Left ventricle myocardium inferior (tissue), 1 donor: ENCODE data around the gene FOXD1. TPM values are rescaled to one million over a fixed set of nuclear protein-coding genes. Genes with fewer than 3 reads are reported as not detected.

Experiments
- DNase-seq: peaks from one replicate; pipeline ENCODE4 v3.0.0-alpha.2; 2020
- H3K27ac ChIP-seq: fragments of 200-600 bp; replicated peaks from 2 replicates; pipeline ENCODE4 v1.8.0; 2021
- H3K27me3 ChIP-seq: fragments of 200-600 bp; 2 replicates; pipeline ENCODE4 v1.8.0; 2021; ENCODE audit warnings: low read depth
- H3K36me3 ChIP-seq: fragments of 200-600 bp; 2 replicates; pipeline ENCODE4 v1.8.0; 2021
- H3K4me1 ChIP-seq: fragments of 200-600 bp; 2 replicates; pipeline ENCODE4 v1.8.0; 2021
- H3K4me3 ChIP-seq: fragments of 200-600 bp; 2 replicates; pipeline ENCODE4 v1.8.0; 2021; ENCODE audit warnings: mild to moderate bottlenecking, moderate library complexity
- H3K9me3 ChIP-seq: fragments of 200-600 bp; replicated peaks from 2 replicates; pipeline ENCODE4 v1.8.0; 2021
- intact Hi-C: fragments of 100-400 bp; cut with micrococcal nuclease; formaldehyde crosslinking; loops from one replicate; pipeline ENCODE4 v1.11.0; 2022
- total RNA-seq: library from RNA; stranded (reverse); fragmentation: NEBNext Ultra II Directional; extraction: Animal tissue kit (Norgen Biotek cat#: 25700); gene quantifications from one replicate; pipeline ENCODE4 v1.2.1, GENCODE V29; 2021
- TF ChIP-seq, protein P1 (sequence below): fragments of 200-600 bp; IDR thresholded peaks from 2 replicates; pipeline ENCODE4 v1.8.0; 2021; ENCODE audit warnings: antibody characterized with exemption, mild to moderate bottlenecking, borderline replicate concordance
- donor health status: DM: no; HTN: yes; CAD: no; lungs with severe emphysema.

Gene FOXD1
- total RNA-seq, 1 donor from 2014 or later = 0.19 TPM

DNA sequence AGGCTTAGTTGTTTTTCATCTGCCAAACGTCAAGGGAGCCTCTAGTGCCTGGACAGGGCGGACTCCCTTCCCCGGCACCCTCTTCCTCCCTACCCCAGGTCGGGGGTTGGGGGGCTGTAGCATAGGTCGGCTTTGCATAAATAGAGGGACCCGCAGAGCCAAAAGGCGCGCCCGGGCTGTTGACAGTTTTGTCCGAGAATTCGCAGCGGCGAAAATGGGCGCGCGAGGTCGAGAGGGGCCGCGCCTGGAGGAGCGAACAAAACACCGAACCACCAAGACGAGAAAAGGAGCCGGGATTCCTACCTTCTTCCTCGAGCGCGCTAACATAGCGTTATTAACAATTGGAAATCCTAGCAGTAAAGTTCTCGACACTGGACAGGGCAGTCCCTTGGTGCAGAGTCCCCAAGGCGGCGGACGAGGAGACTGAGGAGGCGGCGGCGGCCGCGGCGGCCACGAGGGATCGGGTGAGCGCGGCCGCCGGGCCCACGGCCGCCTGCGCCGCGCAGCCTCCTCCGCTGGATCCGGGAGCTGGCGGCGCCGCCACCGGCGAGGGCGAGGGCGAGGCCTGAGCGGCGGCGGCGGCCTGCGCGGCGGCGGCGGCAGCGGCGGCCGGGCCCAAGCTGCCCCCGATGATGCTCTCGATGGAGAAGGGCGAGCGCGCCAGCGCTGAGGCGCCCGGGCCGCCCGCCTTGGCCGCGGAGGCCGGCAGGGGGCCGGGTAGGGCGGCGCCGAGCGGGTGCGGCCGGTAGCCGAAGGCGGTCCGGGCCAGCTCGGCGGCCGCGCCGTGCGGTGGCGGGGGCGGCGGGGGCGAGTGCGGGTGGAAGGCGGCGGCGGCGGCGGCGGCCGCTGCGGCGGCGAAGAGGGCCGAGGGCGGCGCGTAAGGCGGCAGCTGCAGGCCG, 1.7 kb downstream of the FOXD1 start:
- no peaks in the 10 kb centered on the region for H3K36me3 ChIP-seq
- intact Hi-C loops = no loop called here
- no peak for DNase-seq
- no peak overlapping the region for H3K27ac ChIP-seq
- H3K27me3 ChIP-seq = peaks cover 95% of the 10 kb centered on the region
- TF ChIP-seq, protein P1, sequence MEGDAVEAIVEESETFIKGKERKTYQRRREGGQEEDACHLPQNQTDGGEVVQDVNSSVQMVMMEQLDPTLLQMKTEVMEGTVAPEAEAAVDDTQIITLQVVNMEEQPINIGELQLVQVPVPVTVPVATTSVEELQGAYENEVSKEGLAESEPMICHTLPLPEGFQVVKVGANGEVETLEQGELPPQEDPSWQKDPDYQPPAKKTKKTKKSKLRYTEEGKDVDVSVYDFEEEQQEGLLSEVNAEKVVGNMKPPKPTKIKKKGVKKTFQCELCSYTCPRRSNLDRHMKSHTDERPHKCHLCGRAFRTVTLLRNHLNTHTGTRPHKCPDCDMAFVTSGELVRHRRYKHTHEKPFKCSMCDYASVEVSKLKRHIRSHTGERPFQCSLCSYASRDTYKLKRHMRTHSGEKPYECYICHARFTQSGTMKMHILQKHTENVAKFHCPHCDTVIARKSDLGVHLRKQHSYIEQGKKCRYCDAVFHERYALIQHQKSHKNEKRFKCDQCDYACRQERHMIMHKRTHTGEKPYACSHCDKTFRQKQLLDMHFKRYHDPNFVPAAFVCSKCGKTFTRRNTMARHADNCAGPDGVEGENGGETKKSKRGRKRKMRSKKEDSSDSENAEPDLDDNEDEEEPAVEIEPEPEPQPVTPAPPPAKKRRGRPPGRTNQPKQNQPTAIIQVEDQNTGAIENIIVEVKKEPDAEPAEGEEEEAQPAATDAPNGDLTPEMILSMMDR = no peak
- H3K9me3 ChIP-seq = no peaks in the 10 kb centered on the region
- peaks cover 23% of the 10 kb centered on the region for H3K4me1 ChIP-seq
- H3K4me3 ChIP-seq = peak overlapping the region; percentile 62

DNA sequence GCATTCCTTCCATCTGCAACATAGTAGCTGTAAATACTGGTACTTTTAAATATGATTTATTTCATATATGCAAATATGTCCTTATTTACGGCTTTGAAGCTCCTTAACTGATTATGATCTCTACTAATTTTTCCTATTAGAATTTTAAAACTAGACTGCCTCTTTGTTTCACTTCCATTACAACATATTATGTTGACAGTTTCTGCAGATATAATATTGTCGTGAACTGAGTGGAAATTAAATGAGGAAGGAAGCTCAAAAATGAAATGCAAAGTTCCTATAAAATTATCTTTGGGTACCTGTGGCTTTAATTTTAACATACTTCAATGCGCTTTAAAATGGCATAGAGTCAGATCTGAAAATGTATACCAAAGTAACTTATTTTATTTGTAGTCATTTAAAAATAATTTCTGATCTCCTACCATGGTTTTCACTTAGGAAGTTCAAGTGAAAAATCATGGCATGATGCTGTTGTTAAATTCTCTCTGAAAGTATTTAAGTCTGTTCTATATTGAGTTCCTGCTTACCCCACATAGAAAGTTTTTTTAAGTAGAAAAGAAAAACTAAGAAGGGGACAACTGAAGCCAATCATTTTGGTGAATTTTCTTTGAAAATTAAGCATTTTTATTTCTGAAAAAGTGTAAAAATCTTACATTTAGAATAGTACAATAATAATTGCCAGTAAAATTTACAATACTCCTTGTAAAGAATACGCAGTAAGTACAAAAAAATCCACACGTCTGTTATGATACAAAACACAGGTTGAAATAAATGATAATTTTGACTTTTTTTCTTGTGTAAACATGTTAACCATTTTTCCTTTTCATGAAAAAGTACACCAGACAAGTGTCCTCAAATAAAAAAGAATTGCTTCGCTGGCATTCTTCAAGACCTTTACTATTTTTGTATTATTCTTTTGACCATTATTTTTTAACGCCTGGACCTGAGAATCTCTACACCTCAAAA, 2.6 kb downstream of the FOXD1 start:
- intact Hi-C loops = no loop called here
- peaks cover 95% of the 10 kb centered on the region for H3K27me3 ChIP-seq
- no peak for DNase-seq
- H3K9me3 ChIP-seq = no peaks in the 10 kb centered on the region
- H3K4me1 ChIP-seq = peaks cover 15% of the 10 kb centered on the region
- H3K36me3 ChIP-seq = no peaks in the 10 kb centered on the region
- TF ChIP-seq, protein P1 = no peak
- no peak overlapping the region for H3K4me3 ChIP-seq
- no peak overlapping the region for H3K27ac ChIP-seq

DNA sequence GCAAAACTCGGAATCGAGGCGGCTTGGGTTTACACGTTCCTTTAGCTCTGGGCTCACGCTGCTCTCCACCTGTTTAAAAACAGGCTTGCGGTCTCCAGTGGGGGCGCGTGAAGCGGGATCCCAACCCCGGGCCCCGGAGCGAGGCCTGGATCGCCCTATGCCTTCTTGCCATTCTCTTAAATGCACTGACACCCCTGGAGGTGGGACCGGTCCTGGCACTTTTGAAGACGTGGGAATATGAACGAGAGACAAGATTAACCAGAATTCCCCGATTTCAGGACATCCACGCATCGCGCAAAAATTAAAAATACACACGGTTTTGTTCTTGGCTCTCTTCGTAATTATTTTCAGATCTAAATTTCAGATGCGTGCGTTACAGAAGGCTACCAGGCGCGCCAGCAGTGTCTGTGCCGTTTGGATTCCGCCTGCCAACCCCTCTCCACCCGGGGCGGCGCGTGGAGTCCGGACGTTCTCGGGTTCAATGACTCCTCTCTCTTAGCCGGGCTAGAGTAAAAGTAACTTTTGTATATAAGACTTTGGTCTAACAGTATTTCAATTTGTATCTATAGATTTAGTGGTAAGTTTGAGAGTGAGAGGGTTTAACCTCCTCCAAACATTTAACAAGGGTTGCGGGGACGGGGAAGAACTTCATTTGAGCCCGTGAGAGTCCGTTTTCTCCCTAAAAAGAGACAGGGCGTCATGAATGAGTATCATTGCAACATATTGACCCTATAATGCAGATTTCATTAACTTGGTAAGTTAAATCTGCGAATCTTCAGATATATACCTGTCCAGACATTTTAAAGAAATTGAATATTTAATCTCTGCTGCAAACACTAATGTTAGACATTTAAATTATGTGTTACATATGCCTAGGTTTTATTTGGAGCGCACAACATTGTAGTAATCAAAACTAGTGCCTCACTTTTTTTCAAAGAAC, 3.8 kb downstream of the FOXD1 start:
- intact Hi-C loops = no loop called here
- peaks cover 13% of the 10 kb centered on the region for H3K4me1 ChIP-seq
- H3K9me3 ChIP-seq = no peaks in the 10 kb centered on the region
- no peak overlapping the region for H3K4me3 ChIP-seq
- peaks cover 94% of the 10 kb centered on the region for H3K27me3 ChIP-seq
- H3K36me3 ChIP-seq = no peaks in the 10 kb centered on the region
- no peak overlapping the region for H3K27ac ChIP-seq
- DNase-seq = no peak
- TF ChIP-seq, protein P1 = no peak

DNA sequence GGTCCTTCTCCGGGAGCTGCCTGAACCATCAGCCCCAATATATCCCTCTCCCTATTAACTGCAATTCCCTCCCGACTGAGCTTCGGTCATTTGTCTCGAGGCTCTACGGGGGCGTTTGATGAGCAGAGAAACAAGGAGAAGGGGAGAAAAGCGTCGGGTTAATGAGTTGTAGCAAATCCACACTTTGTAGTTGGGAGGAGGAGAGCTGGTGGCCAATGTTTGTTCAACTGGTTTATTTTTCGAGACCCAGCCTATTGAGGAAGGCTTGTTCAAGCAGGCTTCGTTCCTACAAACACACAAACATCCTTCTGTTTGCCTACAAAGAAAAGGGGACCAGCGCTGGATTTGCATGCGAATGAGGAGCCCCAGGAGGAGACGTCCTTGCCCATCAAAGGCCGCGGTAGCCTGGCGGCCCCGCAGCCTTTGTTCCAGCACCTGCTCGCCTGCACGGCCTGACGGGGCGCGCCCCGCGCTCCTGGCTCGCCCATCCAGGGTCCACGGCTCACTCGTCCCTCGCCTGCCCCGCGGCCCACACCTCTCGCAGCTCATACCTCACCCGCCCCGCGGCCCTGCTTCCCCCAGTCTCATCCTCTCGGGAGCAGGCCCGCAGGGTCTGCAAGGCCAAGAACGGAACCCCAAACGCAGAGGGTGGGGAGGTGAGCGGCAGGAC, 4.6 kb downstream of the FOXD1 start:
- TF ChIP-seq, protein P1 = no peak
- intact Hi-C loops = no loop called here
- Histone ChIP-seq H3K36me3 (no peaks in the 10 kb centered on the region), H3K27me3 (peaks cover 94% of the 10 kb centered on the region), H3K4me1 (peaks cover 11% of the 10 kb centered on the region), H3K9me3 (no peaks in the 10 kb centered on the region), H3K27ac (no peak overlapping the region), H3K4me3 (no peak overlapping the region)
- no peak for DNase-seq
